ENCODE results near the gene TBL1XR1. TPM values are rescaled to one million over a fixed set of nuclear protein-coding genes. Genes with fewer than 3 reads are reported as not detected.
A peak's percentile ranks its signal among the peaks of the same experiment; 100 is the strongest.

TBL1XR1 gene
- total RNA-seq, 4 donors from 2014 or later = 55.6 to 281 (median 102) TPM

GRCh38 chr3:177051411-177051810 lies 145.9 kb downstream of the TBL1XR1 start:
- Histone ChIP-seq H3K27ac (no peak overlapping the region), H3K4me1 (peaks cover 0 to 10% of the 10 kb centered on the region in 2 donors), H3K36me3 (no peaks in the 10 kb centered on the region), H3K27me3 (no peaks in the 10 kb centered on the region), H3K4me3 (no peak overlapping the region), H3K9me3 (no peaks in the 10 kb centered on the region)
- intact Hi-C loops (cut with DNase I; ENCODE audit: low total_unique reads) = no loop called here
- DNase-seq = no peak
- TF ChIP-seq POLR2A (IDR thresholded peaks at IDR 0.05) = no peak

DNA sequence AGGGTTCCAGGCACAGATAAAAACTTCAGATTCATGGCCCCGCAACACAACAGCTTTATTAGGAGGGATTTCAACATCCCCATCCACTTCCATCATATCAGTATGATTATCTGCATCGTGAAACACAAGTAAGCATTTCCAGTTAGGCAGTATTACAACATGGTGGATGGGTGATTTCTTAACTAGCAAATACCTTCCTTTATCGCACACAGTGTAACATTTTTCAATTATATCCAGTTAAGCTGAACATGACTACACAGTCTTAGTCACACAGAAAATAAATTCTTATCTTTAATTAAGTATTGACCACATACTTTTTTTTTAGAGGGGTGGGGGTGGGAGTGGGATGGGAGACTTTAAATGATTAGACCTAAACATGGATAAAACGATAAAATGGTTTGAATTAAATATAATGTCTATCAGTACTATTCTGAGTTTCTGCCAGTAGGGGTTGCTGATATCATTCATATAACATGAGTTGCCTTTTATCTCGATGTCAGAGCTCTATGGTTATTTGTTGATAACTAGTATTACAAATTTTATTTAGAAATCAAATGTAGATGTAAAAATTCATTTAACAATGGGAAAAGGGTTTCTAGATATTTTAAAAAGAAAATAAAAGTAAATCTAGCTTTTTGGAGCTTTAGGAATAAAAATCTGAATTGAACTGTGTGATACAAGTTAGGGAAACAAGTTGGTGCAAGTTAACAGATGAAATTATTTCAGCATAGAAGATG lies 146.6 kb downstream of the TBL1XR1 start:
- intact Hi-C loops (cut with DNase I; ENCODE audit: low total_unique reads) = no loop called here

DNA sequence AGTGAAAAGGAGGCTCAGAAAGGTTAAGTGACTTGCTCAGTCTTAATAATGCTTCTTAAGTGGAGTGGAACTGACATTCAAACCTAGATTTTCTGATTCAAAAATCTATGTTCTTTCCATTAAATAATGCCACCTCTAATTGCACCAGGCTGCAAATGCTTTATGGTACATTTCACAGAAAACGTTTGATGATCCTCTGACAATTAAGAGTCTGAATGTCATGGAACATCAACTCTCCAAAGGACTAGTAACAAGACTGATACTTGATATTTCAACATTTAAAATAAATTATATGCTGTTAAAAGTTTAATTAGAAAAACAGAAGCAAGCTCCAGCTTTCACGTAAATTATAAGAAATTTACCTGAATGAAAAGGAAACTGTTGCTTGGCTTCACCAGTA lies 151.5 kb downstream of the TBL1XR1 start:
- no peak for DNase-seq
- intact Hi-C loops (cut with DNase I; ENCODE audit: low total_unique reads) = no loop called here

More for the DNA sequence above, 146.6 kb downstream of the TBL1XR1 start:
- H3K36me3 ChIP-seq = no peaks in the 10 kb centered on the region
- TF ChIP-seq CTCF (IDR thresholded peaks at IDR 0.05) = peak; percentile 57 to 64 (median 62)
- no peak for TF ChIP-seq POLR2A (IDR thresholded peaks at IDR 0.05)
- no peak for DNase-seq
- no peaks in the 10 kb centered on the region for H3K9me3 ChIP-seq
- H3K27ac ChIP-seq = no peak overlapping the region
- H3K4me1 ChIP-seq = peaks cover 0 to 5% of the 10 kb centered on the region in 2 donors
- H3K27me3 ChIP-seq = no peaks in the 10 kb centered on the region
- H3K4me3 ChIP-seq = no peak overlapping the region

GRCh38 chr3:177045222-177045621 lies 152.1 kb downstream of the TBL1XR1 start:
- DNase-seq = no peak
- no peaks in the 10 kb centered on the region for H3K9me3 ChIP-seq
- intact Hi-C loops (cut with DNase I; ENCODE audit: low total_unique reads) = no loop called here
- H3K4me3 ChIP-seq = no peak overlapping the region
- H3K27me3 ChIP-seq = no peaks in the 10 kb centered on the region
- peaks cover 0 to 3% of the 10 kb centered on the region in 2 donors for H3K4me1 ChIP-seq
- TF ChIP-seq CTCF (IDR thresholded peaks at IDR 0.05) (no peak), POLR2A (IDR thresholded peaks at IDR 0.05) (no peak)
- H3K27ac ChIP-seq = no peak overlapping the region
- H3K36me3 ChIP-seq = no peaks in the 10 kb centered on the region

More for the DNA sequence above, 151.5 kb downstream of the TBL1XR1 start:
- Histone ChIP-seq H3K4me3 (no peak overlapping the region), H3K27me3 (no peaks in the 10 kb centered on the region), H3K9me3 (no peaks in the 10 kb centered on the region), H3K36me3 (no peaks in the 10 kb centered on the region), H3K4me1 (peaks cover 0 to 3% of the 10 kb centered on the region in 2 donors), H3K27ac (no peak overlapping the region)
- no peak for TF ChIP-seq POLR2A (IDR thresholded peaks at IDR 0.05)
- TF ChIP-seq CTCF (IDR thresholded peaks at IDR 0.05) = no peak

DNA sequence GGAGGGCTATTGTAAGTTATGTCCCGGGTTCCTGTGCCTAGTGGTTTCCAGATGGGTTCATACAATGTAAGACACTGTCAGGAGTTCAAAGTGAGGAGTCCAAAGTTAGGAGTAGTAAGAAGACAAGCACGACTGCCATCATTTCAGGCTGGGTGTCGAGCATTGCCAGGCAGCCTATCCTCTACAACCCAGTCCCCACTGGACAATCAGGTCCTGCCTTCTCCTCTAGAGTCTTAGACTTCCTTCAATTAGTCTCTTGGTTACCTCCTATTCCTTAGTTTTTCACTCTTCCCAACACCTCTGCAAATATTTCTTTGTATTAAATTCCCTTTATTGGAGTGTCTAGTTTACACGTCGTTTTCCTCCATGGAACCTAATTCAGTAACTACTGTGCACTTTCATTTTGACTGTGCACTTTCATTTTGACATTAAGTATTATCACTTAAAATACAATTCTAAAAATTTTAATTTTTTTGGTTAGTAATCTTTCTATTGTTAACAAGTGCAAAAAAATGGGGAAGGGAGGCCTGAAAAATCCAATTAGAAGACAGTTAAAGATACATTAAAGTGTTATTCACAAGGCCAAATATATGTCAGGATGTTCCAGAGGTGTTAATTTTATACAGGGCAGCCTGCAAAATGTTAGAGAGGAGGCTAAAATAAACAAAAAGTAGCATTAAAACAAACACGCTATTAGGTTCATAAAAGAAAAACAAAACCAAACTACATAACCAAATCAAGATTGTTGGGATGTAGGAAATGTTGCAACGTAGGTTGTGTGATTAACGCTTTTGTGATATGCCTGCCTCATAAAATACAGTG lies 155.3 kb downstream of the TBL1XR1 start:
- no peaks in the 10 kb centered on the region for H3K27me3 ChIP-seq
- no peaks in the 10 kb centered on the region for H3K36me3 ChIP-seq
- no peak for DNase-seq
- no peak overlapping the region for H3K4me3 ChIP-seq
- H3K9me3 ChIP-seq = no peaks in the 10 kb centered on the region
- TF ChIP-seq POLR2A (IDR thresholded peaks at IDR 0.05) = no peak
- no peak for TF ChIP-seq CTCF (IDR thresholded peaks at IDR 0.05)
- peak overlapping the region in 1 of 2 donors; percentile 14 for H3K27ac ChIP-seq
- intact Hi-C loops (cut with DNase I; ENCODE audit: low total_unique reads) = no loop called here
- H3K4me1 ChIP-seq = no peaks in the 10 kb centered on the region
